Caco-2 (cell line): ENCODE measurements around the gene LRRC53. TPM values are rescaled to one million over a fixed set of nuclear protein-coding genes. Genes with fewer than 3 reads are reported as not detected.

Experiments used
- BruUV-seq: library from RNA; stranded (reverse); fragments of 400-500 nt; replicated peaks from 2 replicates; lab custom pipeline; 2021; lab: Mats Ljungman, UMichigan
- CTCF ChIA-PET: fragments of 300-600 bp; sonication (Branson Sonifier 250); formaldehyde crosslinking; loops from one replicate; lab custom pipeline; 2022; ENCODE audit warnings: antibody characterized with exemption; lab: Charles Lee
- POLR2A ChIA-PET: fragments of 300-600 bp; sonication (Branson Sonifier 250); formaldehyde crosslinking; loops from one replicate; lab custom pipeline; 2022; ENCODE audit warnings: antibody characterized with exemption; lab: Charles Lee
- DNase-seq, 2 experiments: peaks; one replicate each; pipeline versions ENCODE4 v3.0.0 to v3.0.0-alpha.2; 2020 to 2022
- H3K27me3 ChIP-seq: replicated peaks from 2 replicates; pipeline ENCODE4 v1.6.0; 2011; ENCODE audit warnings: low read length; ENCODE audit not compliant: control insufficient read depth, insufficient read depth
- H3K36me3 ChIP-seq: 2 replicates; pipeline ENCODE4 v1.5.1; 2011; ENCODE audit warnings: low read length; ENCODE audit not compliant: control insufficient read depth, insufficient read depth
- H3K4me1 ChIP-seq: fragments of 250-450 bp; sonication (Bioruptor Pico); 2 replicates; pipeline ENCODE4 v1.5.1; 2020; ENCODE audit warnings: mild to moderate bottlenecking
- H3K4me3 ChIP-seq: 2 replicates; pipeline ENCODE4 v1.5.1; 2011; ENCODE audit warnings: low read depth, mild to moderate bottlenecking, control low read depth, low read length
- H3K9me3 ChIP-seq: fragments of 250-450 bp; sonication (Bioruptor Pico); 2 replicates; pipeline ENCODE4 v1.5.1; 2020; ENCODE audit warnings: mild to moderate bottlenecking, moderate library complexity
- H3K27ac Mint-ChIP-seq: one replicate; pipeline ENCODE4 v1.8.0; 2022; ENCODE audit warnings: mixed read lengths; ENCODE audit not compliant: unreplicated experiment
- H3K27me3 Mint-ChIP-seq: one replicate; pipeline ENCODE4 v1.8.0; 2022; ENCODE audit warnings: mixed read lengths; ENCODE audit not compliant: insufficient read depth, unreplicated experiment
- H3K36me3 Mint-ChIP-seq: one replicate; pipeline ENCODE4 v1.8.0; 2022; ENCODE audit warnings: mild to moderate bottlenecking, mixed read lengths; ENCODE audit not compliant: insufficient read depth, unreplicated experiment
- H3K4me1 Mint-ChIP-seq: one replicate; pipeline ENCODE4 v1.8.0; 2022; ENCODE audit warnings: low read depth, mixed read lengths; ENCODE audit not compliant: unreplicated experiment
- H3K4me3 Mint-ChIP-seq: one replicate; pipeline ENCODE4 v1.8.0; 2022; ENCODE audit warnings: mild to moderate bottlenecking, moderate library complexity, mixed read lengths; ENCODE audit not compliant: unreplicated experiment
- H3K9me3 Mint-ChIP-seq: one replicate; pipeline ENCODE4 v1.8.0; 2022; ENCODE audit warnings: mixed read lengths; ENCODE audit not compliant: unreplicated experiment
- CTCF ChIP-seq, 2 experiments: fragments of 200-600 bp in 1 of 2; IDR thresholded peaks; 1 replicate in 1 of 2; 2 replicates in 1 of 2; pipeline versions ENCODE4 v1.5.1 to v1.8.0; 2011 to 2022; ENCODE audit warnings: antibody characterized with exemption in 1 of 2, control low read depth in 1 of 2, inconsistent platforms in 1 of 2, low read depth in 1 of 2, low read length in 1 of 2, mild to moderate bottlenecking in 1 of 2, moderate library complexity in 1 of 2; ENCODE audit not compliant: insufficient read depth in 1 of 2, severe bottlenecking in 1 of 2, unreplicated experiment in 1 of 2
- intact Hi-C: fragments of 100-400 bp; cut with micrococcal nuclease; formaldehyde crosslinking; loops from one replicate; pipeline ENCODE4 v1.10.0; 2022; ENCODE audit not compliant: unreplicated experiment
- total RNA-seq: library from RNA; stranded (reverse); gene quantifications from 2 replicates; pipeline ENCODE4 v1.2.3, GENCODE V29; 2022

LRRC53 gene
- total RNA-seq, 1 experiment from 2014 or later, result not detected

GRCh38 chr1:74496669-74497068, 15.7 kb downstream of the LRRC53 start:
- Mint-ChIP-seq H3K9me3 (no peaks in the 10 kb centered on the region), H3K27me3 (peaks cover 2% of the 10 kb centered on the region), H3K36me3 (no peaks in the 10 kb centered on the region), H3K4me3 (no peak overlapping the region), H3K4me1 (no peaks in the 10 kb centered on the region), H3K27ac (no peak overlapping the region)
- no TSS peak for BruUV-seq
- no peak for DNase-seq
- POLR2A ChIA-PET, result no interaction called here
- H3K9me3 ChIP-seq, result no peaks in the 10 kb centered on the region
- H3K36me3 ChIP-seq, result no peaks in the 10 kb centered on the region
- H3K27me3 ChIP-seq, result no peaks in the 10 kb centered on the region
- no peak for TF ChIP-seq CTCF (IDR thresholded peaks at IDR 0.05; ENCODE audit: insufficient read depth in 1 of 2, low read depth in 1 of 2, low read length in 1 of 2, severe bottlenecking in 1 of 2, unreplicated experiment in 1 of 2)
- H3K4me1 ChIP-seq, result no peaks in the 10 kb centered on the region
- no peak overlapping the region for H3K4me3 ChIP-seq
- intact Hi-C loops, result no loop called here
- CTCF ChIA-PET, result no interaction called here

GRCh38 chr1:74486036-74486435, 26.4 kb downstream of the LRRC53 start:
- Histone ChIP-seq H3K4me1 (no peaks in the 10 kb centered on the region), H3K27me3 (no peaks in the 10 kb centered on the region), H3K36me3 (no peaks in the 10 kb centered on the region), H3K4me3 (no peak overlapping the region), H3K9me3 (no peaks in the 10 kb centered on the region)
- POLR2A ChIA-PET, result no interaction called here
- no peak for TF ChIP-seq CTCF (IDR thresholded peaks at IDR 0.05; ENCODE audit: insufficient read depth in 1 of 2, low read depth in 1 of 2, low read length in 1 of 2, severe bottlenecking in 1 of 2, unreplicated experiment in 1 of 2)
- CTCF ChIA-PET, result no interaction called here
- intact Hi-C loops, result no loop called here
- Mint-ChIP-seq H3K4me3 (no peak overlapping the region), H3K36me3 (no peaks in the 10 kb centered on the region), H3K27me3 (no peaks in the 10 kb centered on the region), H3K4me1 (no peaks in the 10 kb centered on the region), H3K9me3 (no peaks in the 10 kb centered on the region), H3K27ac (no peak overlapping the region)
- no TSS peak for BruUV-seq
- no peak for DNase-seq

- Histone ChIP-seq H3K27me3 (no peaks in the 10 kb centered on the region), H3K9me3 (no peaks in the 10 kb centered on the region), H3K4me3 (no peak overlapping the region), H3K4me1 (no peaks in the 10 kb centered on the region), H3K36me3 (no peaks in the 10 kb centered on the region)
- intact Hi-C loops, result no loop called here
- no peak for DNase-seq
- Mint-ChIP-seq H3K27ac (no peak overlapping the region), H3K4me3 (no peak overlapping the region), H3K36me3 (no peaks in the 10 kb centered on the region), H3K4me1 (no peaks in the 10 kb centered on the region), H3K9me3 (no peaks in the 10 kb centered on the region), H3K27me3 (no peaks in the 10 kb centered on the region)
- no peak for TF ChIP-seq CTCF (IDR thresholded peaks at IDR 0.05; ENCODE audit: insufficient read depth in 1 of 2, low read depth in 1 of 2, low read length in 1 of 2, severe bottlenecking in 1 of 2, unreplicated experiment in 1 of 2)
- ChIA-PET CTCF (no interaction called here), POLR2A (no interaction called here)
- BruUV-seq, result no TSS peak
These were observed 26.8 kb downstream of the LRRC53 start for GRCh38 chr1:74485622-74486021.
